Neural progenitor cell (in vitro differentiated cells): ENCODE results near the gene CCDC93. TPM values are rescaled to one million over a fixed set of nuclear protein-coding genes. Genes with fewer than 3 reads are reported as not detected.

Experiments used
- DNase-seq: peaks from one replicate; pipeline ENCODE4 v3.0.0-alpha.2; 2016; ENCODE audit warnings: low spot score
- H2AFZ ChIP-seq: fragments of 200-600 bp; sonication (generic); replicated peaks from 2 replicates; pipeline ENCODE4 v1.6.1; 2016; ENCODE audit warnings: antibody characterized with exemption
- H3F3A ChIP-seq: fragments of 200-600 bp; sonication (generic); 2 replicates; pipeline ENCODE4 v1.6.1; 2016; ENCODE audit warnings: antibody characterized with exemption, low read depth
- H3K27ac ChIP-seq: fragments of 200-600 bp; sonication (generic); 2 replicates; pipeline ENCODE4 v1.5.1; 2016; ENCODE audit warnings: mild to moderate bottlenecking
- H3K27me3 ChIP-seq: fragments of 200-600 bp; sonication (generic); 2 replicates; pipeline ENCODE4 v1.6.1; 2016; ENCODE audit warnings: mild to moderate bottlenecking, moderate library complexity
- H3K36me3 ChIP-seq: fragments of 200-600 bp; sonication (generic); 2 replicates; pipeline ENCODE4 v1.5.1; 2016
- H3K4me1 ChIP-seq: fragments of 200-600 bp; sonication (generic); 2 replicates; pipeline ENCODE4 v1.6.1; 2016; ENCODE audit warnings: mixed run types
- H3K4me2 ChIP-seq: fragments of 200-600 bp; sonication (generic); 2 replicates; pipeline ENCODE4 v1.6.1; 2016
- H3K4me3 ChIP-seq: fragments of 200-600 bp; sonication (generic); 2 replicates; pipeline ENCODE4 v1.5.1; 2016
- H3K79me2 ChIP-seq: fragments of 200-600 bp; sonication (generic); 2 replicates; pipeline ENCODE4 v1.6.1; 2016; ENCODE audit warnings: low read depth
- H3K9ac ChIP-seq: fragments of 200-600 bp; sonication (generic); 2 replicates; pipeline ENCODE4 v1.6.1; 2016
- H3K9me3 ChIP-seq: fragments of 200-600 bp; sonication (generic); 2 replicates; pipeline ENCODE4 v1.5.1; 2016; ENCODE audit warnings: low read depth
- H4K20me1 ChIP-seq: fragments of 200-600 bp; sonication (generic); 2 replicates; pipeline ENCODE4 v1.6.1; 2016; ENCODE audit warnings: low read depth
- H3K27ac Mint-ChIP-seq: 3 replicates; pipeline ENCODE4 v1.8.0; 2021; ENCODE audit warnings: mixed read lengths
- H3K27me3 Mint-ChIP-seq: 2 replicates; pipeline ENCODE4 v1.8.0; 2022; ENCODE audit warnings: low read depth, mild to moderate bottlenecking, inconsistent platforms, moderate library complexity, mixed read lengths; ENCODE audit not compliant: insufficient read depth
- H3K36me3 Mint-ChIP-seq: 3 replicates; pipeline ENCODE4 v1.8.0; 2021; ENCODE audit warnings: mixed read lengths
- H3K4me1 Mint-ChIP-seq: 3 replicates; pipeline ENCODE4 v1.8.0; 2021; ENCODE audit warnings: mixed read lengths
- H3K4me3 Mint-ChIP-seq: 3 replicates; pipeline ENCODE4 v1.8.0; 2021; ENCODE audit warnings: mild to moderate bottlenecking, moderate library complexity, mixed read lengths
- H3K9me3 Mint-ChIP-seq: 3 replicates; pipeline ENCODE4 v1.8.0; 2020; ENCODE audit warnings: mixed read lengths
- EZH2 ChIP-seq: fragments of 200-600 bp; sonication (generic); IDR thresholded peaks from 2 replicates; pipeline ENCODE4 v1.6.1; 2017; ENCODE audit warnings: antibody characterized with exemption, mild to moderate bottlenecking, moderate library complexity
- EZH2phosphoT487 ChIP-seq: fragments of 200-600 bp; sonication (generic); IDR thresholded peaks from 2 replicates; pipeline ENCODE4 v1.6.1; 2017; ENCODE audit warnings: antibody characterized with exemption
- total RNA-seq: library from RNA; depleted of rRNA; stranded (reverse); fragments of >200 nt; gene quantifications from 2 replicates; pipeline ENCODE4 v1.2.3, GENCODE V29; 2015; ENCODE audit warnings: low replicate concordance
- TF ChIP-seq, protein P1 (sequence below): fragments of 200-600 bp; sonication (generic); IDR thresholded peaks from 2 replicates; pipeline ENCODE4 v1.5.1; 2017; ENCODE audit warnings: antibody characterized with exemption, mild to moderate bottlenecking

The CCDC93 gene
- total RNA-seq, 1 donor from 2014 or later = 21.0 TPM

GRCh38 chr2:117979911-117980701, 33.8 kb downstream of the CCDC93 start:
- Histone ChIP-seq H4K20me1 (no peaks in the 10 kb centered on the region), H3K4me3 (no peak overlapping the region), H3K27ac (no peak overlapping the region), H3K9me3 (no peaks in the 10 kb centered on the region), H3F3A (no peaks in the 10 kb centered on the region), H3K4me2 (no peak overlapping the region), H3K4me1 (peaks cover 9% of the 10 kb centered on the region), H3K9ac (no peak overlapping the region), H3K79me2 (no peaks in the 10 kb centered on the region), H3K36me3 (no peaks in the 10 kb centered on the region), H2AFZ (no peak overlapping the region), H3K27me3 (no peaks in the 10 kb centered on the region)
- H3K4me1 Mint-ChIP-seq = peaks cover 3% of the 10 kb centered on the region
- TF ChIP-seq, protein P1, sequence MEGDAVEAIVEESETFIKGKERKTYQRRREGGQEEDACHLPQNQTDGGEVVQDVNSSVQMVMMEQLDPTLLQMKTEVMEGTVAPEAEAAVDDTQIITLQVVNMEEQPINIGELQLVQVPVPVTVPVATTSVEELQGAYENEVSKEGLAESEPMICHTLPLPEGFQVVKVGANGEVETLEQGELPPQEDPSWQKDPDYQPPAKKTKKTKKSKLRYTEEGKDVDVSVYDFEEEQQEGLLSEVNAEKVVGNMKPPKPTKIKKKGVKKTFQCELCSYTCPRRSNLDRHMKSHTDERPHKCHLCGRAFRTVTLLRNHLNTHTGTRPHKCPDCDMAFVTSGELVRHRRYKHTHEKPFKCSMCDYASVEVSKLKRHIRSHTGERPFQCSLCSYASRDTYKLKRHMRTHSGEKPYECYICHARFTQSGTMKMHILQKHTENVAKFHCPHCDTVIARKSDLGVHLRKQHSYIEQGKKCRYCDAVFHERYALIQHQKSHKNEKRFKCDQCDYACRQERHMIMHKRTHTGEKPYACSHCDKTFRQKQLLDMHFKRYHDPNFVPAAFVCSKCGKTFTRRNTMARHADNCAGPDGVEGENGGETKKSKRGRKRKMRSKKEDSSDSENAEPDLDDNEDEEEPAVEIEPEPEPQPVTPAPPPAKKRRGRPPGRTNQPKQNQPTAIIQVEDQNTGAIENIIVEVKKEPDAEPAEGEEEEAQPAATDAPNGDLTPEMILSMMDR = no peak
- TF ChIP-seq EZH2phosphoT487 (no peak), EZH2 (no peak)
- no peak overlapping the region for H3K4me3 Mint-ChIP-seq
- H3K36me3 Mint-ChIP-seq = peaks cover 8% of the 10 kb centered on the region
- no peak overlapping the region for H3K27ac Mint-ChIP-seq
- H3K9me3 Mint-ChIP-seq = no peaks in the 10 kb centered on the region
- H3K27me3 Mint-ChIP-seq = no peaks in the 10 kb centered on the region
- DNase-seq = peak; percentile 26

DNA sequence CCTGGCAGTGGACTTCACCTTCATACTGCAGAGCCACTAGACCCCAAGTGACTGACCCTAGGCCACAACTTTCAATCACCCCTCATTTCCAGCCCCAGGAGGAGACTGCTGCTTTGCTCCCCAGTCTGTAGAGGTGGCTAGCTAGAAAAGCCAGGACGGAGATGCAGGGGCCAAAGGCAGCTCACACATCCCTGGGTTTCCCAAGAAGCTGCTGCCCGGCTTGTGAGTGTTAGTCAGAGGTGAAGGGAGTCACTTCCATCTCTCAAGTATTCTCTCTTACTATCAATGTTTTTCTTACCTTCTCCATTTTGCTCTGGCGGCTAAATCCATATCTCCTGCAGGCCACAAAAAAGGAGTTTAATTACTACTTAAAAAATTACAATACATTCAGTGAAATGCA, 36.2 kb downstream of the CCDC93 start:
- no peak for DNase-seq
- peaks cover 18% of the 10 kb centered on the region for H3K36me3 Mint-ChIP-seq
- H3K9ac ChIP-seq = no peak overlapping the region
- no peaks in the 10 kb centered on the region for H3K9me3 ChIP-seq
- H3K79me2 ChIP-seq = no peaks in the 10 kb centered on the region
- no peaks in the 10 kb centered on the region for H3F3A ChIP-seq
- no peaks in the 10 kb centered on the region for H3K36me3 ChIP-seq
- H3K27ac Mint-ChIP-seq = no peak overlapping the region
- peaks cover 3% of the 10 kb centered on the region for H3K4me1 Mint-ChIP-seq
- no peak overlapping the region for H2AFZ ChIP-seq
- H3K27me3 ChIP-seq = no peaks in the 10 kb centered on the region
- no peak overlapping the region for H3K4me2 ChIP-seq
- no peaks in the 10 kb centered on the region for H3K9me3 Mint-ChIP-seq
- H3K4me3 ChIP-seq = no peak overlapping the region
- H3K4me3 Mint-ChIP-seq = no peak overlapping the region
- TF ChIP-seq EZH2 (no peak), EZH2phosphoT487 (no peak)
- TF ChIP-seq, protein P1 = no peak
- no peaks in the 10 kb centered on the region for H3K27me3 Mint-ChIP-seq
- H4K20me1 ChIP-seq = no peaks in the 10 kb centered on the region
- H3K27ac ChIP-seq = no peak overlapping the region
- H3K4me1 ChIP-seq = peaks cover 6% of the 10 kb centered on the region

DNA sequence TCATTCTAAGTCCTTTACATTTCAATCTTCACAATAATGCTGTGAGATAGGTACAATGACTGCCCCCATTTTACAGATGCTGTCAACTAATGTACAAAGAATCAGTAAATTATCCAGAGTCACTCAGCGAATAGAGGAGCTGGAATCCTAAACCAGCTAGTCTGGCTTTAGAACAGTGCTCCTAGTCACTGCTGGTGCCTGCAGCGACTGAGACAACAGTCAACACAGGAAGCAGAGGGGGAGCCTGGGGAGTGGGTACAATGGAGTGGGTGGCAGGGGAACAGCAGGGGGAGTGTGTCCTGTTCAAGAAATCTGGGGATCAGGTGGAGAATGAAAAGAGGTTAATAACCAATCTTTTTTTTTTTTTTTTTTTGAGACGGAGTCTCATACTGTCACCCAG, 37.3 kb downstream of the CCDC93 start:
- Histone ChIP-seq H3K9ac (no peak overlapping the region), H3K9me3 (no peaks in the 10 kb centered on the region), H3K4me3 (no peak overlapping the region), H3K27ac (no peak overlapping the region), H3F3A (no peaks in the 10 kb centered on the region), H3K27me3 (no peaks in the 10 kb centered on the region), H2AFZ (no peak overlapping the region), H3K36me3 (no peaks in the 10 kb centered on the region), H3K4me1 (peaks cover 6% of the 10 kb centered on the region), H3K79me2 (no peaks in the 10 kb centered on the region), H4K20me1 (no peaks in the 10 kb centered on the region), H3K4me2 (no peak overlapping the region)
- peaks cover 3% of the 10 kb centered on the region for H3K4me1 Mint-ChIP-seq
- no peak for DNase-seq
- TF ChIP-seq, protein P1 = no peak
- no peak for TF ChIP-seq EZH2
- no peak for TF ChIP-seq EZH2phosphoT487
- no peaks in the 10 kb centered on the region for H3K27me3 Mint-ChIP-seq
- peaks cover 20% of the 10 kb centered on the region for H3K36me3 Mint-ChIP-seq
- H3K27ac Mint-ChIP-seq = no peak overlapping the region
- H3K9me3 Mint-ChIP-seq = no peaks in the 10 kb centered on the region
- H3K4me3 Mint-ChIP-seq = no peak overlapping the region
